SK-N-MC (cell line): Measurements from ENCODE around the gene MOB1B.

Experiments used
- EZH2 ChIP-seq: fragments of 200-600 bp; sonication (generic); IDR thresholded peaks from one replicate; pipeline ENCODE4 v1.6.1; 2017; ENCODE audit warnings: antibody characterized with exemption
- FOXP2 ChIP-seq: optimal IDR thresholded peaks from 2 replicates; pipeline ENCODE3; 2011; ENCODE audit warnings: mild to moderate bottlenecking, moderate library complexity; ENCODE audit not compliant: insufficient read depth; ENCODE audit errors: extremely low read length, control extremely low read depth
- POLR2AphosphoS5 ChIP-seq: IDR thresholded peaks from 2 replicates; pipeline ENCODE4 v1.6.1; 2012; ENCODE audit warnings: mild to moderate bottlenecking, low read depth, low read length, borderline replicate concordance

DNA sequence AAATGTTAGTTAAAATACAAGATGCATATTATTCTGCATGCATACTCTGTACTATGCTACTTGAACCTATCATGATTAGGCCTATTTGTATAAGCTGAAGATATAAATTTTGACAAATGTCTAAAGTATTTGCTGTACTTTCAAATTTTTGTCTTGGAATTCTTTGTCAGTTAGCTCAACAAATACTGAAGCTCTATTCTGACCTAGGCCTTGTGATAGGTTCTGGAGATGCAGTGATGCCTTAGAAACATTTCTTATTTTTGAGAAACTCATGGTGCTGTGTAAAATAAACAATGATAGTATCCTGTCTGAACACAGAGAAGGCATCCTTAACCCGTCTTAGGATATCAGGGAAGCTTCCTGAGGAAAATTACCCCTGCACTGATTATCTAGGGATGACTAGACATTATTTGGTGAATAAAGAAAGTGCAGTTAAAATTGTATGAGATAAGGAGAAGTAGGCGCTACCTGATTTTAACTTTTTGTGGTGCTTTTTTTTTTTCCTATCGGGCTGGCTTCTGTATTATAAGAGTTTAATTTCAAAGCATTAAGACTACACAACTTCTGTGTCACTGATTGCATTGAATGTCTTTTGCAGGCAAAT lies 43.4 kb downstream of the MOB1B start:
- TF ChIP-seq POLR2AphosphoS5 (no peak), EZH2 (no peak), FOXP2 (no peak)
